ENCODE data around the gene ACER1.
"Not testable (repeated sequence)": the region's sequence is repeated elsewhere in the genome, so short reads cannot be mapped to it uniquely, and the experiment has no call there.

ACER1 gene

DNA sequence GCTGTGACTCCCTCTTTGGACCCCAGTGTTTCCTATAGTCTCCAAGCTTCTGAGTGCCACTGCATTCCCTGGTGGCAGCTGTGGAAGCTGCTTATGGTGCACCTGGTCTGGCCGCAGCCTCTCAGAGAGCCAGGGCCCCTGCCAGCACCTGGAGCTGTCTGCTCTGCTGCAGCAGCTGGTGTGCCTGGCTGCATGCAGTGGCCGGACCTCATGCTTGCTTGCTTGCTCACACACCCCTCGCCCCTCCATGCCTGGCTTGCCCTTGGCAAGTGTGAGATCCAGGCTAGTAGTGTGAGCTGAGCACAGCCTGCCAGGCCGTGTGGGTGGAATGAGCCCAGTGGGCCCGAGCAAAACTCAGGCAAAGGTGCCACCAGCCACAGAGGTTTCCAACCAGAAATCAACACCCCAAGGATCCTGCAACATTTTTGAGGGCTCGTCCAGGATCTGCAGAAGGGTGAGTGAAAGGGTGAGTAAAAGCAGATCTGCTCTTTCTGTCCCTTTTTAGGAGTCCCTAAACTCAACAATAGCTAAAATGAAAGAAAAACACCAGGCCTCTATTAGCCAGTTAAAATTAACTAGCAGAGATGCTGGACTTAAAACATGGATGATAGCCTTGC lies 46.0 kb downstream of the ACER1 start:
- H3K4me3 ChIP-seq (ENCODE audit: low read depth, low read length) = no peak overlapping the region
- no peak for DNase-seq (ENCODE audit: low read depth)
- TF ChIP-seq, protein P1, sequence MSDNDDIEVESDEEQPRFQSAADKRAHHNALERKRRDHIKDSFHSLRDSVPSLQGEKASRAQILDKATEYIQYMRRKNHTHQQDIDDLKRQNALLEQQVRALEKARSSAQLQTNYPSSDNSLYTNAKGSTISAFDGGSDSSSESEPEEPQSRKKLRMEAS (IDR thresholded peaks at IDR 0.05; ENCODE audit: low read depth, low read length) = no peak
- TF ChIP-seq, protein P2, sequence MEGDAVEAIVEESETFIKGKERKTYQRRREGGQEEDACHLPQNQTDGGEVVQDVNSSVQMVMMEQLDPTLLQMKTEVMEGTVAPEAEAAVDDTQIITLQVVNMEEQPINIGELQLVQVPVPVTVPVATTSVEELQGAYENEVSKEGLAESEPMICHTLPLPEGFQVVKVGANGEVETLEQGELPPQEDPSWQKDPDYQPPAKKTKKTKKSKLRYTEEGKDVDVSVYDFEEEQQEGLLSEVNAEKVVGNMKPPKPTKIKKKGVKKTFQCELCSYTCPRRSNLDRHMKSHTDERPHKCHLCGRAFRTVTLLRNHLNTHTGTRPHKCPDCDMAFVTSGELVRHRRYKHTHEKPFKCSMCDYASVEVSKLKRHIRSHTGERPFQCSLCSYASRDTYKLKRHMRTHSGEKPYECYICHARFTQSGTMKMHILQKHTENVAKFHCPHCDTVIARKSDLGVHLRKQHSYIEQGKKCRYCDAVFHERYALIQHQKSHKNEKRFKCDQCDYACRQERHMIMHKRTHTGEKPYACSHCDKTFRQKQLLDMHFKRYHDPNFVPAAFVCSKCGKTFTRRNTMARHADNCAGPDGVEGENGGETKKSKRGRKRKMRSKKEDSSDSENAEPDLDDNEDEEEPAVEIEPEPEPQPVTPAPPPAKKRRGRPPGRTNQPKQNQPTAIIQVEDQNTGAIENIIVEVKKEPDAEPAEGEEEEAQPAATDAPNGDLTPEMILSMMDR (IDR thresholded peaks at IDR 0.05; ENCODE audit: low read depth, low read length) = no peak
- TF ChIP-seq POLR2A (IDR thresholded peaks at IDR 0.05; ENCODE audit: extremely low read depth, insufficient read length) = no peak
- no peak for TF ChIP-seq MYC (IDR thresholded peaks at IDR 0.05; ENCODE audit: low read depth, low read length)

DNA sequence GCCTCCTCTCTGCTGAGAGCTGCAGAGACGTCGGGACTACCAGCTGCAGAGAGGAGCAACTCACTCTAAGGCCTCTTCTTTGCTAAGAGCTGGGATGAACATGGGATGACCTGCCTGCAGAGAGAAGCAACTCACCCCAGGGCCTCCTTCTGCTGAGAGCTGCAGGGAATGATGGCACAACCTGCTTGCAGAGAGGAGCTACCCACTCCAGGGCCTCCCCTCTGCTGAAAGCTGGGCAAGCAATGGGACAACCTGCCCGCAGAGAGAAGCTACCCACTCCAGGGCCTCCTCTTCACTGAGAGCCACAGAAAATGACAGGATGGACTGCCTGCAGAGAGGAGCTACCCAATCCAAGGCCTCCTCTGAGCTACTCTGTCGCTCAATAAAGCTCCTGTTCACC lies 46.7 kb downstream of the ACER1 start:
- no peak for DNase-seq (ENCODE audit: low read depth)
- H3K4me3 ChIP-seq (ENCODE audit: low read depth, low read length) = no peak overlapping the region
- TF ChIP-seq, protein P2 (IDR thresholded peaks at IDR 0.05; ENCODE audit: low read depth, low read length) = no peak
- TF ChIP-seq POLR2A (IDR thresholded peaks at IDR 0.05; ENCODE audit: extremely low read depth, insufficient read length) = no peak
- TF ChIP-seq, protein P1 (IDR thresholded peaks at IDR 0.05; ENCODE audit: low read depth, low read length) = no peak
- no peak for TF ChIP-seq MYC (IDR thresholded peaks at IDR 0.05; ENCODE audit: low read depth, low read length)

DNA sequence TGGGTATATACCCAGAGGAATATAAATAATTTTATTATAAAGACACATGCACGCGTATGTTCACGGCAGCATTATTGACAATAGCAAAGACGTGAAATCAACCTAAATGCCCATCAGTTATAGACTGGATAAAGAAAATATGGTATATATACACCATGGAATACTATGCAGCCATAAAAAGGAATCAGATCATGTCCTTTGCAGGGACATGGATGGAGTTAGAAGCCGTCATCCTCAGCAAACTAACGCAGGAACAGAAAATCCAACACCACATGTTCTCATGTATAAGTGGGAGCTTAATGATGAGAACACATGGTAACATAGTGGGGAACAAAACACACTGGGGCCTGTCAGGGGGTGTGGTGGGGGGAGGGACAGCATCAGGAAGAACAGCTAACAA lies 51.0 kb downstream of the ACER1 start:
- H3K4me3 ChIP-seq (ENCODE audit: low read depth, low read length) = not testable (repeated sequence)

DNA sequence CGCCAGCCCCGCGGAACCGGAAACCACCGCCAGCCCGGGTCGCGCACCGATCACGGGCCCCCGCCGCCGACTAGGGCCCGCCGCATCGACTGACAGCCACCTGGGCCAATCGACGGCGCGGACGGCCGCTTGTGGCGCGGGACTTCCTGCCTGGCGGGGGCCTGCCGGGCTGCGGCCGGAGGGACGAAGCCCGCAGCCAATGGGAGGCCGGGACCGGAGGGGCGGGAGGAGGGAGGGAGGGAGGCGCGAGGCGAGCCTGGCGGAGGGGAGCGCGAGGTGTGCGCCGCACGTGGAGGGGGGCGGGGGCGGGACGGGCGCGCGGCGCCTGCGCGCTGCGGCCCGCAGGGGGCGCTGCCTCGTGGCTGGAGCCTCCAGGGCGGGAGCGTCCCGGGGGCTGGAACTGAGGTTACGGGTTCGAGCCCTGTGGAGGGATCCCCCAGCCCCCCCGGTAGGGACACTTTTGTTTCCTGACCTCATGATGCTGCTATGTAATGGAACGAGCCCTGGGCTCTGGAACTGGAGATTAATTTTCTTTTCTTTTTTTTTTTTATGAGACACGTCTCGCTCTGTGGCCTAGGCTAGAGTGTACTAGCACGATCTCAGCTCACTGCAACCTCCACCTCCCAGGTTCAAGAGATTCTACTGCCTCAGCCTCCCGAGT lies 53.4 kb downstream of the ACER1 start, which contains the start of gene MLLT1:
TSS of gene MLLT1 (minus strand) at position 45 of the 661 bp plus-strand sequence. CDS start 191 bp downstream, outside the sequence.
- TF ChIP-seq, protein P1 (IDR thresholded peaks at IDR 0.05; ENCODE audit: low read depth, low read length) = peak; percentile 92
- TF ChIP-seq MYC (IDR thresholded peaks at IDR 0.05; ENCODE audit: low read depth, low read length) (peak; percentile 93), POLR2A (IDR thresholded peaks at IDR 0.05; ENCODE audit: extremely low read depth, insufficient read length) (no peak)
- TF ChIP-seq, protein P2 (IDR thresholded peaks at IDR 0.05; ENCODE audit: low read depth, low read length) = peak; percentile 28
- peak within 1 kb of the TSS; percentile 72 for H3K4me3 ChIP-seq (ENCODE audit: low read depth, low read length)
- DNase-seq (ENCODE audit: low read depth) = peak; percentile 94

More for the DNA sequence above, 51.0 kb downstream of the ACER1 start:
- DNase-seq (ENCODE audit: low read depth) = not testable (repeated sequence)

DNA sequence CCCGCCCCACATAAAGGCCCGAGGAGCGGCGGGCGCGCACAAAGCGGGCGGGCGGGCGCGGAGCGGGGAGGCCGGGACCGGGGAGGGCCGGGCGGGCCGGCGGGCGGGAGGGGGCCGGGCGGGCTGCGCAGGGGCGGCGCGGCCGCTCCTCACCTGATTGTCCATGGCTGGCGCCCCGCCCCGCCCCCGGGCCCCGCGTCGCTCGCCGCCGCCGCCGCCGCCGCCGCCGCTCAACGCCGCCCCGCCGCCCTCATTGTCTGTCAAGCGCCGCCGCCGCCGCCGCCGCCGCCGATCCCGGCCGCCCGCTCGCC lies 53.8 kb downstream of the ACER1 start:
- no peak for TF ChIP-seq POLR2A (IDR thresholded peaks at IDR 0.05; ENCODE audit: extremely low read depth, insufficient read length)
- no peak for TF ChIP-seq MYC (IDR thresholded peaks at IDR 0.05; ENCODE audit: low read depth, low read length)
- TF ChIP-seq, protein P2 (IDR thresholded peaks at IDR 0.05; ENCODE audit: low read depth, low read length) = no peak
- TF ChIP-seq, protein P1 (IDR thresholded peaks at IDR 0.05; ENCODE audit: low read depth, low read length) = no peak
- no peak for DNase-seq (ENCODE audit: low read depth)
- peak overlapping the region; percentile 72 for H3K4me3 ChIP-seq (ENCODE audit: low read depth, low read length)

DNA sequence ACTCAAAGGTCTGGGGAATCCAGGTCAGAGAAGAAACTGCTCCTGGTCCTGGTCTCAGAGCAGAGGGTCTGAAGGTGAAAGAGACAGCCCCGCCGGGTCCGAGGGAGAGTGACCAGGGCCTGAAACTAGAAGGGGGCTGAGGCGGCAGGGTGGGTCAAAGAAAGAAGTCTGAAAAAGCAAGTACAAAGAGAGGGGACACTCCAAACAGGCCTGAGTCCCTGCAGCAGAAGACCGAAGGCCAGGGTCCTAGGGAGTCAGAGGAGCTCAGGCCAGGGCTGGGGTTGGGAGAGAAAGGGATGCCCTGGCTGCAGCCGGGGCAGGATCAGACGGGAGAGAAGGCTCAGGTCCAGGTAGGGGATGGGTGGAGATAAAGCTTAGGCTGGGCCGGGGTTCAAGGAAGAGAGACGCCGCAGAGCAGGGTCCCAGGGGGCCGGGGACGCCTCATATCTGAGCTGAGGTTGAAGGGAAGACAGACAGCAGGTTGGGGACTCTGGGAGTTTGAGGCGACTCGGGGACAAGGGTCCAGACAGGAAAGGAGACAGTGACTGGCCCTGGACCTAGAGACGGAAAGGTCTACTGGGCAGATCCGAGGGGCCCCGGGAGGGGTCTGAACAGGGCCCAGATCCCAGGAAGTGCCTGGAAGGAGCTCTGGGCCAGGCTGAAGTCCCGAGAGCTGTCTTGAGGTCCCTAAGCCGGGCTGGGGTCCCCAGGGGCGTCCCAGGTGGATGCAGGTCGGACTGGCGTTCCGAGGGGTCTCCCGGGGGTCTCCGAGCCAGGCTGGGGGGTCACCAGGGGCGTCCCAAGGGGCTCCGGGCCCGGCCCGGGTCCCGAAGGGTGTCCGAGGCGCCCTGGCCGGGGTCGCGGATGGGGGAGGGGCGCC lies 54.4 kb downstream of the ACER1 start:
- peak; percentile 27 for DNase-seq (ENCODE audit: low read depth)
- H3K4me3 ChIP-seq (ENCODE audit: low read depth, low read length) = peak overlapping the region; percentile 72
- no peak for TF ChIP-seq POLR2A (IDR thresholded peaks at IDR 0.05; ENCODE audit: extremely low read depth, insufficient read length)
- no peak for TF ChIP-seq MYC (IDR thresholded peaks at IDR 0.05; ENCODE audit: low read depth, low read length)
- TF ChIP-seq, protein P2 (IDR thresholded peaks at IDR 0.05; ENCODE audit: low read depth, low read length) = no peak
- TF ChIP-seq, protein P1 (IDR thresholded peaks at IDR 0.05; ENCODE audit: low read depth, low read length) = no peak
